PC-9 (cell line): ENCODE data around the gene MAPK1.
"Not testable (repeated sequence)": the region's sequence is repeated elsewhere in the genome, so short reads cannot be mapped to it uniquely, and the experiment has no call there.

Source experiments
- EZH2 ChIP-seq: fragments of 200-600 bp; sonication (generic); IDR thresholded peaks from 2 replicates; pipeline ENCODE4 v1.8.0; 2017; ENCODE audit warnings: antibody characterized with exemption, low read depth
- TF ChIP-seq, protein P1 (sequence below): fragments of 200-600 bp; sonication (generic); conservative IDR thresholded peaks from 2 replicates; pipeline ENCODE4 v1.6.1; 2017; ENCODE audit warnings: mixed run types, antibody characterized with exemption, mild to moderate bottlenecking, moderate library complexity

DNA sequence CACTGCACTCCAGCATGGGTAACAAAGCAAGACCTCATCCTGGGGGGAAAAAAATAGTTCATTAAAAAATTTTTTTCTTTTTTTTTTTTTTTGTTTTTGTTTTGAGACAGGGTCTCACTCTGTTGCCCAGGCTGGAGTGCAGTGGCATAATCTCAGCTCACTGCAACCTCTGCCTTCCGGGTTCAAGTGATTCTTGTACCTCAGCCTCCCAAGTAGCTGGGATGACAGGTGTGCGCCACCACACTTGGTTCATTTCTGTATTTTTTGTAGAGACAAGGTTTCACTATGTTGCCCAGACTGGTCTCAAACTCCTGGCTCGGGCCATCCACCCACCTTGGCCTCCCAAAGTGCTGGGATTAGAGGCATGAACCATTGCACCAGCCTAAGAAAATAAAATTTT lies 142.9 kb downstream of the MAPK1 start:
- TF ChIP-seq, protein P1, sequence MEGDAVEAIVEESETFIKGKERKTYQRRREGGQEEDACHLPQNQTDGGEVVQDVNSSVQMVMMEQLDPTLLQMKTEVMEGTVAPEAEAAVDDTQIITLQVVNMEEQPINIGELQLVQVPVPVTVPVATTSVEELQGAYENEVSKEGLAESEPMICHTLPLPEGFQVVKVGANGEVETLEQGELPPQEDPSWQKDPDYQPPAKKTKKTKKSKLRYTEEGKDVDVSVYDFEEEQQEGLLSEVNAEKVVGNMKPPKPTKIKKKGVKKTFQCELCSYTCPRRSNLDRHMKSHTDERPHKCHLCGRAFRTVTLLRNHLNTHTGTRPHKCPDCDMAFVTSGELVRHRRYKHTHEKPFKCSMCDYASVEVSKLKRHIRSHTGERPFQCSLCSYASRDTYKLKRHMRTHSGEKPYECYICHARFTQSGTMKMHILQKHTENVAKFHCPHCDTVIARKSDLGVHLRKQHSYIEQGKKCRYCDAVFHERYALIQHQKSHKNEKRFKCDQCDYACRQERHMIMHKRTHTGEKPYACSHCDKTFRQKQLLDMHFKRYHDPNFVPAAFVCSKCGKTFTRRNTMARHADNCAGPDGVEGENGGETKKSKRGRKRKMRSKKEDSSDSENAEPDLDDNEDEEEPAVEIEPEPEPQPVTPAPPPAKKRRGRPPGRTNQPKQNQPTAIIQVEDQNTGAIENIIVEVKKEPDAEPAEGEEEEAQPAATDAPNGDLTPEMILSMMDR = not testable (repeated sequence)
- not testable (repeated sequence) for TF ChIP-seq EZH2
